Liver (tissue), 9 donors: ENCODE data around the gene RIPOR1. TPM values are rescaled to one million over a fixed set of nuclear protein-coding genes. Genes with fewer than 3 reads are reported as not detected.

ENCODE experiments used
- DNase-seq: peaks from one replicate; pipeline ENCODE4 v3.0.0-alpha.2; 2017; ENCODE audit warnings: low spot score
- H3K27ac ChIP-seq, 2 donors: one replicate each; pipeline ENCODE4 v1.7.0; 2013; ENCODE audit warnings: inconsistent platforms in 2 of 2, low read length in 2 of 2, control low read depth in 1 of 2, low read depth in 1 of 2, mild to moderate bottlenecking in 1 of 2
- H3K27me3 ChIP-seq, 4 donors: one replicate each; pipeline versions ENCODE4 v1.6.1 to v1.7.0; 2013; ENCODE audit warnings: low read length in 3 of 4, inconsistent platforms in 1 of 4, mild to moderate bottlenecking in 1 of 4, moderate library complexity in 1 of 4; ENCODE audit not compliant: control insufficient read depth in 4 of 4, insufficient read depth in 4 of 4
- H3K36me3 ChIP-seq, 4 donors: one replicate each; pipeline versions ENCODE4 v1.6.1 to v1.7.0; 2013; ENCODE audit warnings: low read length in 3 of 4, mild to moderate bottlenecking in 3 of 4, low read depth in 1 of 4, moderate library complexity in 1 of 4; ENCODE audit not compliant: control insufficient read depth in 4 of 4, insufficient read depth in 3 of 4
- H3K4me1 ChIP-seq, 4 donors: one replicate each; pipeline versions ENCODE4 v1.6.1 to v1.7.0; 2013; ENCODE audit warnings: low read length in 3 of 4, mild to moderate bottlenecking in 3 of 4, moderate library complexity in 1 of 4; ENCODE audit not compliant: control insufficient read depth in 4 of 4, insufficient read depth in 4 of 4
- H3K4me3 ChIP-seq, 3 donors: one replicate each; pipeline versions ENCODE4 v1.6.1 to v1.7.0; 2013; ENCODE audit warnings: low read length in 3 of 3, control low read depth in 1 of 3, low read depth in 1 of 3, mild to moderate bottlenecking in 1 of 3
- H3K9ac ChIP-seq, 2 donors: one replicate each; pipeline ENCODE4 v1.7.0; 2013; ENCODE audit warnings: low read length in 2 of 2, mild to moderate bottlenecking in 2 of 2, moderate library complexity in 2 of 2, control low read depth in 1 of 2, low read depth in 1 of 2
- H3K9me3 ChIP-seq, 4 donors: one replicate each; pipeline versions ENCODE4 v1.6.1 to v1.7.0; 2013; ENCODE audit warnings: low read length in 3 of 4; ENCODE audit not compliant: control insufficient read depth in 4 of 4
- ATF3 ChIP-seq: IDR thresholded peaks from 2 replicates; pipeline ENCODE4 v1.6.1; 2016; ENCODE audit warnings: antibody characterized with exemption
- EGR1 ChIP-seq, 2 donors: IDR thresholded peaks; 2 replicates each; pipeline ENCODE4 v1.6.1; 2016 to 2018; ENCODE audit warnings: antibody characterized with exemption in 2 of 2, low read depth in 2 of 2
- FOXA2 ChIP-seq: IDR thresholded peaks from 2 replicates; pipeline ENCODE4 v1.6.1; 2016; ENCODE audit warnings: antibody characterized with exemption
- GABPA ChIP-seq, 2 donors: IDR thresholded peaks in 1 of 2; conservative IDR thresholded peaks in 1 of 2; 2 replicates each; pipeline ENCODE4 v1.6.1; 2016; ENCODE audit warnings: antibody characterized with exemption in 2 of 2, mild to moderate bottlenecking in 1 of 2, moderate library complexity in 1 of 2
- HNF4A ChIP-seq, 2 donors: conservative IDR thresholded peaks; 2 replicates each; pipeline ENCODE4 v1.6.1; 2016; ENCODE audit warnings: antibody characterized with exemption in 2 of 2, mild to moderate bottlenecking in 2 of 2
- HNF4G ChIP-seq: IDR thresholded peaks from 2 replicates; pipeline ENCODE4 v1.6.1; 2016; ENCODE audit warnings: antibody characterized with exemption
- JUND ChIP-seq, 2 donors: IDR thresholded peaks; 2 replicates each; pipeline ENCODE4 v1.6.1; 2016; ENCODE audit warnings: antibody characterized with exemption in 2 of 2
- NR2F2 ChIP-seq: IDR thresholded peaks from 2 replicates; pipeline ENCODE4 v1.6.1; 2016; ENCODE audit warnings: antibody characterized with exemption
- RAD21 ChIP-seq, 2 donors: IDR thresholded peaks; 2 replicates each; pipeline ENCODE4 v1.6.1; 2016; ENCODE audit warnings: antibody characterized with exemption in 2 of 2, mild to moderate bottlenecking in 2 of 2
- REST ChIP-seq: IDR thresholded peaks from 2 replicates; pipeline ENCODE4 v1.6.1; 2016; ENCODE audit warnings: antibody characterized with exemption, mild to moderate bottlenecking
- YY1 ChIP-seq: IDR thresholded peaks from 2 replicates; pipeline ENCODE4 v1.6.1; 2016; ENCODE audit warnings: antibody characterized with exemption, mild to moderate bottlenecking
- WGBS: extraction: QIAGEN DNeasy Blood & Tissue Kit; methylation state at CpG from one replicate; pipeline ENCODE4 v1.1.7; 2013; 5-methylcytosine and 5-hydroxymethylcytosine counted together
- polyA plus RNA-seq, 2 donors: library from polyadenylated mRNA; stranded (reverse) in 1 of 2; unstranded in 1 of 2; fragments of 200-250 nt in 1 of 2; fragments of >200 nt in 1 of 2; fragmentation: Nextera tagmentation in 1 of 2; extraction: Ambion mirVana in 1 of 2; gene quantifications; one replicate each; pipeline versions ENCODE4 v1.2.1 to v1.2.3, GENCODE V29; 2013 to 2015
- total RNA-seq, 2 donors: library from RNA; depleted of rRNA; stranded (reverse); fragments of >200 nt; gene quantifications; one replicate each; pipeline ENCODE4 v1.2.3, GENCODE V29; 2014
- TF ChIP-seq, protein P1 (sequence below): IDR thresholded peaks from 2 replicates; pipeline ENCODE4 v1.6.1; 2016; ENCODE audit warnings: antibody characterized with exemption
- TF ChIP-seq, protein P2 (sequence below): IDR thresholded peaks from 2 replicates; pipeline ENCODE4 v1.6.1; 2016; ENCODE audit warnings: antibody characterized with exemption
- donor health status: healthy.
- donor health status: healthy.
- donor health status: healthy.
- donor health status: healthy.
- donor health status: healthy.

The RIPOR1 gene
- total and polyA plus RNA-seq, 4 donors, result 7.6 to 25.2 (median 15.3) TPM

DNA sequence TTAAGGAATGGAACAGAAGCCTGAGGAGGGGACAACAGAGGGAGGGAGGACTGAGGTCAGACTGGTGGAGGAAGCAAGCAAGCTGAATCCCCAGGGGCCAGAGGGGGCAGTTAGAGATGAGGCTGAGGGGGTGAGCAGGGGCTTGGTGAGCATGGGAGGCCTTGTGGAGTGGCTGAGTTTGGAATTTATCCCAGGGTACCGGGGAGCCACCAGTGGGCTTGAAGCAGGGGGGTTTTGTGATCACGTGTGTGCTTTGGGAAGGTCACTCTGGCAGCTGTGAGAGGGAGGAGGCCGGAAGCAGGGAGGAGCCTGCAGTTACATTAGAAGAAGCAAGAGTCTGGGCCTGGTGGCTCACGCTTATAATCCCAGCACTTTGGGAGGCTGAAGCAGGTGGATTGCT is 23.8 kb downstream of the RIPOR1 start (continued):
- TF ChIP-seq REST, result no peak

DNA sequence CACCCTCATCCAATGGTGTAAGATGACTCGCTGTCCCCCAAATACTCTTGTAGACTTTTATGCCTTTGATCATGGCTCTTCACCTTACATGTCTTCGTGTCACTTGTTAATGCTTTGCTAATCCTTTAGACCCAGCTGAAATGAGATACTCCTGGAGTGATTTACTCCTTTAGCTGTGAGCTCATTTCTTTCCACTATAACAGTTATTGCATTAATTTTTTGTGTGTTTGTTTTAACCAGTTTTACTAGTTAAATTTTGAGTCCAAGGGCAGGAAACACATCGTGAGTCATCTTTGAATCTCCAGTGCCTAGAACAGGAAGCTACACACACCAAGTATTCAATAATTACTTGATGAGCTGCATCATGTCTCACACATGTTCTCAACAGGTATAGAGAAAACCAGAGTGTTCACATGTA is 27.2 kb downstream of the RIPOR1 start:
- Histone ChIP-seq H3K4me1 (peaks cover 0 to under 1% (median under 1%) of the 10 kb centered on the region in 4 donors), H3K27me3 (no peaks in the 10 kb centered on the region), H3K4me3 (no peak overlapping the region), H3K9me3 (no peaks in the 10 kb centered on the region), H3K27ac (no peak overlapping the region), H3K36me3 (no peaks in the 10 kb centered on the region), H3K9ac (no peak overlapping the region)
- no peak for DNase-seq
- TF ChIP-seq JUND (IDR thresholded peaks at IDR 0.05) (no peak), HNF4G (no peak), NR2F2 (no peak), HNF4A (conservative IDR thresholded peaks at IDR 0.05) (no peak), RAD21 (IDR thresholded peaks at IDR 0.05) (no peak), ATF3 (no peak)
- TF ChIP-seq, protein P1, sequence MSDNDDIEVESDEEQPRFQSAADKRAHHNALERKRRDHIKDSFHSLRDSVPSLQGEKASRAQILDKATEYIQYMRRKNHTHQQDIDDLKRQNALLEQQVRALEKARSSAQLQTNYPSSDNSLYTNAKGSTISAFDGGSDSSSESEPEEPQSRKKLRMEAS, result no peak
- 84% methylated on average over 3 of the region's 3 CpGs for WGBS

GRCh38 chr16:67558859-67559258 is 30.2 kb downstream of the RIPOR1 start:
- no peak overlapping the region for H3K27ac ChIP-seq
- no peak overlapping the region for H3K4me3 ChIP-seq
- no peaks in the 10 kb centered on the region for H3K27me3 ChIP-seq
- TF ChIP-seq HNF4G (no peak), GABPA (IDR thresholded peaks at IDR 0.05 in 1 of 2, conservative IDR thresholded peaks at IDR 0.05 in 1 of 2) (no peak)
- H3K9me3 ChIP-seq, result no peaks in the 10 kb centered on the region
- peaks cover 0 to 20% (median 11%) of the 10 kb centered on the region in 4 donors for H3K4me1 ChIP-seq
- 91% methylated on average over 1 of the region's 1 CpG for WGBS
- no peaks in the 10 kb centered on the region for H3K36me3 ChIP-seq
- no peak overlapping the region for H3K9ac ChIP-seq
- no peak for DNase-seq

DNA sequence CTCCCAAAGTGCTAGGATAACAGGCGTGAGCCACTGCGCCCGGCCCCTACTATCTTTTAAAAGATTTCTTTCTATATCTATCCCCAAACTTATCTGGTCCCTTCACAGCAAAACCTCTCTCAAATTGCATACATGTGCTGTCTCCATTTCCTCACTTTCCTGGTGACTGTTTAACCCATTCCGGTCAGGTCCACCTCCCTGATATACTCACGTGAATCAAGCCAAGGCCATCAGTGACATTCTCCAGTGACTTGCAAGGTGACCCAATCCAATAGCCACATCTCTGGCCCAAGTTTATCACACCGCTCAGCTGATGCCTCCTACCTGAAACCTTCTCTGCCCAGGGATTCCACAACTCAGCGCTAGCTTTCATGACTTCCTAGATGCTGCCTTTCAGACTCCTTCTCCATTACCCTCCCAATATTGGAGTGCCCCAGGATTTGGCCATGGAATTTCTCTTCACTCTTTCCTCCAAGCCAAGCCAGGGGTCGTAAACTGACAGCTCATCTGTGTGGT is 32.3 kb downstream of the RIPOR1 start:
- no peak for DNase-seq
- Histone ChIP-seq H3K36me3 (no peaks in the 10 kb centered on the region), H3K9me3 (no peaks in the 10 kb centered on the region), H3K27ac (no peak overlapping the region), H3K27me3 (no peaks in the 10 kb centered on the region), H3K4me1 (peaks cover 2 to 31% (median 24%) of the 10 kb centered on the region in 4 donors), H3K4me3 (no peak overlapping the region), H3K9ac (no peak overlapping the region)
- no peak for TF ChIP-seq YY1
- TF ChIP-seq EGR1 (IDR thresholded peaks at IDR 0.05; ENCODE audit: low read depth in 2 of 2), result no peak
- no peak for TF ChIP-seq REST
- TF ChIP-seq NR2F2, result no peak
- TF ChIP-seq FOXA2, result no peak
- TF ChIP-seq, protein P2, sequence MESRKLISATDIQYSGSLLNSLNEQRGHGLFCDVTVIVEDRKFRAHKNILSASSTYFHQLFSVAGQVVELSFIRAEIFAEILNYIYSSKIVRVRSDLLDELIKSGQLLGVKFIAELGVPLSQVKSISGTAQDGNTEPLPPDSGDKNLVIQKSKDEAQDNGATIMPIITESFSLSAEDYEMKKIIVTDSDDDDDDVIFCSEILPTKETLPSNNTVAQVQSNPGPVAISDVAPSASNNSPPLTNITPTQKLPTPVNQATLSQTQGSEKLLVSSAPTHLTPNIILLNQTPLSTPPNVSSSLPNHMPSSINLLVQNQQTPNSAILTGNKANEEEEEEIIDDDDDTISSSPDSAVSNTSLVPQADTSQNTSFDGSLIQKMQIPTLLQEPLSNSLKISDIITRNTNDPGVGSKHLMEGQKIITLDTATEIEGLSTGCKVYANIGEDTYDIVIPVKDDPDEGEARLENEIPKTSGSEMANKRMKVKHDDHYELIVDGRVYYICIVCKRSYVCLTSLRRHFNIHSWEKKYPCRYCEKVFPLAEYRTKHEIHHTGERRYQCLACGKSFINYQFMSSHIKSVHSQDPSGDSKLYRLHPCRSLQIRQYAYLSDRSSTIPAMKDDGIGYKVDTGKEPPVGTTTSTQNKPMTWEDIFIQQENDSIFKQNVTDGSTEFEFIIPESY, result no peak
- 87% methylated on average over 8 of the region's 8 CpGs for WGBS
